Mucosa of rectum (tissue), 2 donors: ENCODE measurements around the gene B4GALT5.

ENCODE experiments used
- H3K27ac ChIP-seq, 2 donors: one replicate each; pipeline ENCODE4 v1.7.0; 2013; ENCODE audit warnings: inconsistent platforms in 2 of 2, low read depth in 2 of 2, low read length in 2 of 2
- H3K27me3 ChIP-seq, 2 donors: one replicate each; pipeline ENCODE4 v1.7.0; 2013; ENCODE audit warnings: low read length in 2 of 2; ENCODE audit not compliant: control insufficient read depth in 2 of 2, insufficient read depth in 2 of 2
- H3K36me3 ChIP-seq, 2 donors: one replicate each; pipeline ENCODE4 v1.7.0; 2013; ENCODE audit warnings: low read length in 2 of 2; ENCODE audit not compliant: control insufficient read depth in 2 of 2, insufficient read depth in 2 of 2
- H3K4me1 ChIP-seq, 2 donors: one replicate each; pipeline ENCODE4 v1.7.0; 2013; ENCODE audit warnings: low read length in 2 of 2, mild to moderate bottlenecking in 1 of 2; ENCODE audit not compliant: control insufficient read depth in 2 of 2, insufficient read depth in 2 of 2
- H3K4me3 ChIP-seq, 2 donors: one replicate each; pipeline ENCODE4 v1.7.0; 2013; ENCODE audit warnings: low read length in 2 of 2
- H3K9ac ChIP-seq, 2 donors: one replicate each; pipeline ENCODE4 v1.7.0; 2013; ENCODE audit warnings: low read length in 2 of 2, low read depth in 1 of 2, mild to moderate bottlenecking in 1 of 2
- H3K9me3 ChIP-seq, 2 donors: one replicate each; pipeline ENCODE4 v1.7.0; 2013; ENCODE audit warnings: low read length in 2 of 2; ENCODE audit not compliant: control insufficient read depth in 2 of 2
- donor health status: healthy.
- donor health status: Normal muscosa, but diverticular disease.

The B4GALT5 gene

GRCh38 chr20:49693435-49694171 lies 20.1 kb downstream of the B4GALT5 start:
- Histone ChIP-seq H3K27me3 (no peaks in the 10 kb centered on the region), H3K4me1 (peaks cover 19 to 31% of the 10 kb centered on the region in 2 donors), H3K36me3 (no peaks in the 10 kb centered on the region), H3K27ac (no peak overlapping the region), H3K4me3 (no peak overlapping the region), H3K9ac (no peak overlapping the region), H3K9me3 (no peaks in the 10 kb centered on the region)

- no peak overlapping the region for H3K4me3 ChIP-seq
- no peaks in the 10 kb centered on the region for H3K36me3 ChIP-seq
- peaks cover 22 to 33% of the 10 kb centered on the region in 2 donors for H3K4me1 ChIP-seq
- no peaks in the 10 kb centered on the region for H3K27me3 ChIP-seq
- no peak overlapping the region for H3K27ac ChIP-seq
- H3K9ac ChIP-seq: no peak overlapping the region
- no peaks in the 10 kb centered on the region for H3K9me3 ChIP-seq
Observed at GRCh38 chr20:49692941-49693340, 20.7 kb downstream of the B4GALT5 start.

- Histone ChIP-seq H3K9ac (peak overlapping the region in 1 of 2 donors; percentile 43), H3K4me3 (no peak overlapping the region), H3K27ac (peak overlapping the region; percentile 10 to 37), H3K36me3 (no peaks in the 10 kb centered on the region), H3K27me3 (no peaks in the 10 kb centered on the region), H3K9me3 (no peaks in the 10 kb centered on the region), H3K4me1 (peaks cover 20 to 32% of the 10 kb centered on the region in 2 donors)
Observed at GRCh38 chr20:49691818-49692568, 21.7 kb downstream of the B4GALT5 start.

- Histone ChIP-seq H3K36me3 (no peaks in the 10 kb centered on the region), H3K27me3 (no peaks in the 10 kb centered on the region), H3K27ac (peak overlapping the region; percentile 32 to 37), H3K9me3 (no peaks in the 10 kb centered on the region), H3K4me1 (peaks cover 15 to 30% of the 10 kb centered on the region in 2 donors), H3K4me3 (peak overlapping the region in 1 of 2 donors; percentile 14), H3K9ac (peak overlapping the region in 1 of 2 donors; percentile 43)
Observed at GRCh38 chr20:49690899-49691620, 22.6 kb downstream of the B4GALT5 start.

GRCh38 chr20:49687595-49688567 lies 25.8 kb downstream of the B4GALT5 start:
- H3K27ac ChIP-seq: no peak overlapping the region
- peaks cover 15 to 30% of the 10 kb centered on the region in 2 donors for H3K4me1 ChIP-seq
- no peak overlapping the region for H3K4me3 ChIP-seq
- H3K9ac ChIP-seq: no peak overlapping the region
- H3K9me3 ChIP-seq: no peaks in the 10 kb centered on the region
- H3K36me3 ChIP-seq: no peaks in the 10 kb centered on the region
- H3K27me3 ChIP-seq: no peaks in the 10 kb centered on the region

- H3K9ac ChIP-seq: no peak overlapping the region
- no peak overlapping the region for H3K4me3 ChIP-seq
- no peak overlapping the region for H3K27ac ChIP-seq
Observed at GRCh38 chr20:49685809-49686208, 27.9 kb downstream of the B4GALT5 start.

GRCh38 chr20:49685161-49685601 lies 28.5 kb downstream of the B4GALT5 start:
- Histone ChIP-seq H3K4me3 (no peak overlapping the region), H3K9ac (no peak overlapping the region), H3K27me3 (no peaks in the 10 kb centered on the region), H3K27ac (no peak overlapping the region), H3K4me1 (peaks cover 9 to 21% of the 10 kb centered on the region in 2 donors), H3K36me3 (no peaks in the 10 kb centered on the region), H3K9me3 (no peaks in the 10 kb centered on the region)

More at GRCh38 chr20:49685809-49686208, 27.9 kb downstream of the B4GALT5 start:
- H3K4me1 ChIP-seq: peaks cover 11 to 23% of the 10 kb centered on the region in 2 donors
- no peaks in the 10 kb centered on the region for H3K27me3 ChIP-seq
- no peaks in the 10 kb centered on the region for H3K9me3 ChIP-seq
- no peaks in the 10 kb centered on the region for H3K36me3 ChIP-seq

- Histone ChIP-seq H3K4me1 (peaks cover 9 to 22% of the 10 kb centered on the region in 2 donors), H3K4me3 (no peak overlapping the region), H3K9me3 (no peaks in the 10 kb centered on the region), H3K36me3 (no peaks in the 10 kb centered on the region), H3K27ac (no peak overlapping the region), H3K27me3 (no peaks in the 10 kb centered on the region), H3K9ac (no peak overlapping the region)
Observed at GRCh38 chr20:49684335-49684997, 29.2 kb downstream of the B4GALT5 start.

- Histone ChIP-seq H3K27me3 (no peaks in the 10 kb centered on the region), H3K4me1 (peaks cover 16 to 35% of the 10 kb centered on the region in 2 donors), H3K36me3 (no peaks in the 10 kb centered on the region), H3K9ac (no peak overlapping the region), H3K4me3 (no peak overlapping the region), H3K9me3 (no peaks in the 10 kb centered on the region), H3K27ac (no peak overlapping the region)
Observed at GRCh38 chr20:49682798-49683197, 30.9 kb downstream of the B4GALT5 start.
